Measurements from ENCODE around the gene PGBD5.

The PGBD5 gene

DNA sequence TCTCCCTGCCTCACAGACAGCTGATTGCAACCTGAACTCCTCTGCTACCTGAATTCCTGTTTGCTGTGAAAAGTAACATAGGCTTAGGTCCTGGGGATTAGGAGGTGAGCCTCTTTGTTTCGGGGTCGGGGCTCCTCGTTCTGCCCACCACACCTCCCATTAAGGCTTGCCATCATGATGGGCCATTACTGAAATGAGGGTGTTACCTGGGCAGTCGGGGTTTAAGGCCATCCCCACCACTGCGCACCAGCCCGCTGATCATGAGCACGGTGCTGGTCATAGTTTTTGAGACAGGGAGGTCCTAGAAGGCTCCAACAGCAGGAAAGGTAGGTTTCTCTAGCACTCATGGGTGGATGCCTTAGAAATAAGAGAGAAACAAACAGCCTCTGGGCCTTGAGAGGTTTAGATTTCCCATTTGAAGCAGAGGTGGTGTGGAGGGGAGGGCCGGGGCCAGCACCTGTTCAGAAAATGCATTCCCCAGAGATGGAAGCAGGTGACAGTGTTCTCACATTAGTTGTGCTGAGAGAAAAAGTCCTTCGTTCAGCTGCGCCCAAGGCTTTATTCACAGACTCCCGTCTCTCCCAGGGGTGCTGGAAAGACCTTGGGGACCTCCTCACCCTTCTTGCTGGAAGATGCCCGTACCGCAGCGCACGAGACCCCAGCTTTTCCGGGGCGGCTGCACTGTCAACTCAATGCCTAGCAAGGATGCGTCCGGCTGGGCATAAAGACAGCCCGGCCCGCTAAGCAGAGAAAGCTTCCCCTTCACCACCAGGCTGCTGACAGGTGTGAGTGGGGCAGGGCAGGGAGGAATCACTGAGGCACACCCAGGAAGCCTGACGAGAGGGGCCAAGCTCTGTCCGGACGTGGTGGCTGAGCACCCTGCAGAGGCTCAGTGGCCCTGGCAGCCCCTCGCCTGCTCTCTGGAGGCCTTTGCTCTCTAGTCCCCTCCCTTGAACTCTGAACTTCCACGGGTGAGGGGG lies 125.5 kb downstream of the PGBD5 start:
- TF ChIP-seq, protein P1, sequence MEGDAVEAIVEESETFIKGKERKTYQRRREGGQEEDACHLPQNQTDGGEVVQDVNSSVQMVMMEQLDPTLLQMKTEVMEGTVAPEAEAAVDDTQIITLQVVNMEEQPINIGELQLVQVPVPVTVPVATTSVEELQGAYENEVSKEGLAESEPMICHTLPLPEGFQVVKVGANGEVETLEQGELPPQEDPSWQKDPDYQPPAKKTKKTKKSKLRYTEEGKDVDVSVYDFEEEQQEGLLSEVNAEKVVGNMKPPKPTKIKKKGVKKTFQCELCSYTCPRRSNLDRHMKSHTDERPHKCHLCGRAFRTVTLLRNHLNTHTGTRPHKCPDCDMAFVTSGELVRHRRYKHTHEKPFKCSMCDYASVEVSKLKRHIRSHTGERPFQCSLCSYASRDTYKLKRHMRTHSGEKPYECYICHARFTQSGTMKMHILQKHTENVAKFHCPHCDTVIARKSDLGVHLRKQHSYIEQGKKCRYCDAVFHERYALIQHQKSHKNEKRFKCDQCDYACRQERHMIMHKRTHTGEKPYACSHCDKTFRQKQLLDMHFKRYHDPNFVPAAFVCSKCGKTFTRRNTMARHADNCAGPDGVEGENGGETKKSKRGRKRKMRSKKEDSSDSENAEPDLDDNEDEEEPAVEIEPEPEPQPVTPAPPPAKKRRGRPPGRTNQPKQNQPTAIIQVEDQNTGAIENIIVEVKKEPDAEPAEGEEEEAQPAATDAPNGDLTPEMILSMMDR (conservative IDR thresholded peaks at IDR 0.05; ENCODE audit: low read depth), result no peak
- no peak overlapping the region for H3K27ac ChIP-seq
- ChIA-PET CTCF (interaction anchor here (0.6 kb wide), 1 partner anchor 531 kb away, joined by 5 read pairs; no protein-coding TSS in a partner anchor), POLR2A (ENCODE audit: low non-redundant PET) (no interaction called here)
- DNase-seq (ENCODE audit: low spot score), result no peak

DNA sequence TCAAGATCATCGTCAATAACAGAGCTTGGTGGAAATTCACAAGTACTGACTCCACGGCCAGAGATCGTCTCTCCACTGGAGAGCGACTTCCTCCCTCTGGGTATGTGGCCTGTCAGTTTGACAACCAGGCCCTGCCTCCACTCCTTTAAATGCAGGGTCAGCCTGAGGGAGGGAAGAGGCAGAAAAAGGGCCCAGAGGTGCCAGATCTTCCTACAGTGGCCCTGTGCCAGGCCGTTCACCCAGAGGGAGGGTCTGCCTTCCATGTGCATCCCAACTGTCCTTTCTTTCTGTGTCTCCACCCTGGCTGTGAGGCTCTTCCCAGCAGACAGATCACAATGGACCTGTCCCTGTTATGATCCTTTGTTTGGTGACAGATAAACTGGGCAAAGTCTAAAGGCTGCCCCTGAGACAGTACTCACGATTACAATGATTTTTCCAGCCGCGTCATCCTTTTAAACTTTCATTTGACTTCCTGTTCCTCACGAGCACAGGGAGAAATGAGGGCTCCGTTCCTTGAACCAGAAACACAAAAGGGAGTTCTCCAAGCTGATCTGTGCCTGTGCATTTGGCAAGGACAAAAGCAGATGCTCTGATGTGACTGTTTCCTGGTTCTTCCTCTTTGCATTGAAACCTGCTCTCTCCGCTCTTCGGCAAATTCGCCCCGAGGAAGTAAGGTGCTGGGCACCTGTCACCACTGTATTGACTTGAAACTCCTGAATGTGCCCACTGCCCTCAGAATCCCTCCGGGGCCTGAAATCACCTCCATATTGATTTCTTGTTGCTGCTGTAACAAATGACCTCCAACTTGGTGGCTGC lies 126.7 kb downstream of the PGBD5 start:
- DNase-seq (ENCODE audit: low spot score), result no peak
- ChIA-PET POLR2A (ENCODE audit: low non-redundant PET) (no interaction called here), CTCF (no interaction called here)
- TF ChIP-seq, protein P1 (conservative IDR thresholded peaks at IDR 0.05; ENCODE audit: low read depth), result no peak
- H3K27ac ChIP-seq, result no peak overlapping the region

DNA sequence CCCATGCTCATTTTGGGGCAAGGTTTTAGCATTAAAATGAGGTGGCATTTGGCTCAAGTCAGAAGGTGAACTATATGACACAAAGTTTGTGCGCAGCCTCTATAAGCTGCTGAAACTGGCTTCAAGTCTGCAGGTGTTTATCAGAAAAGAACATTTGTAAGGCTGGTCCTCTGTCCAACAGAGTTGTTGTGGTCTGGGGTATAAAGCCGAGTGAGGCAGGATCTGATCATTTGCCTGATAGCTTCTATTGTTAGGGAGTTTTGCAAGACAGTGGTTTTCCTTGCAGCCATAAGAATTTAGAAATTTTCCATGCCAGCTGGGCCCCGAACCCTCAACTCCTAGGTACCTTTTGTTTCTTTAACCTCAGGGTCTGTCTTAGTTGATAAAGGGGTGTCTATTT lies 130.8 kb downstream of the PGBD5 start:
- TF ChIP-seq, protein P1 (conservative IDR thresholded peaks at IDR 0.05; ENCODE audit: low read depth), result no peak
- CTCF ChIA-PET, result no interaction called here

DNA sequence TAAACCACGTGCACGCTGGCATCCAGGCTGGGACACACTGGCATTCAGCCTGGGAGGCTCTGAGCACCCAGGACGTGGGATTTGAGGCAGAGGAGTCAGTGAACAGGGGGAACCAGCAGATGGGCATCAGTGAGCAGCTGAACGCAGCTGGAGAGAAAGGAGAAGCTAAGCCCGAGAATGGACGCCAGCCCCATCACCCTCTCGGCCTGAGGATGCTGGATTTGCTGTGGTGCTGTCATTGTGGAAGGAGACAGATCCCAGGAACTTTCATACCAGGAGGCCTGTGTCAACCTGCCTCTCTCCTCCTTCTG lies 132.8 kb downstream of the PGBD5 start:
- no peak for DNase-seq (ENCODE audit: low spot score)
- CTCF ChIA-PET, result interaction anchor here (0.6 to 1.1 kb wide), 2 partner anchors 12 to 349 kb away, joined by 3 to 4 read pairs; no protein-coding TSS in a partner anchor
- POLR2A ChIA-PET (ENCODE audit: low non-redundant PET), result no interaction called here
- TF ChIP-seq, protein P1 (conservative IDR thresholded peaks at IDR 0.05; ENCODE audit: low read depth), result no peak
- no peak overlapping the region for H3K27ac ChIP-seq

More for the DNA sequence above, 130.8 kb downstream of the PGBD5 start:
- POLR2A ChIA-PET (ENCODE audit: low non-redundant PET), result no interaction called here
- H3K27ac ChIP-seq, result no peak overlapping the region
- DNase-seq (ENCODE audit: low spot score), result no peak

DNA sequence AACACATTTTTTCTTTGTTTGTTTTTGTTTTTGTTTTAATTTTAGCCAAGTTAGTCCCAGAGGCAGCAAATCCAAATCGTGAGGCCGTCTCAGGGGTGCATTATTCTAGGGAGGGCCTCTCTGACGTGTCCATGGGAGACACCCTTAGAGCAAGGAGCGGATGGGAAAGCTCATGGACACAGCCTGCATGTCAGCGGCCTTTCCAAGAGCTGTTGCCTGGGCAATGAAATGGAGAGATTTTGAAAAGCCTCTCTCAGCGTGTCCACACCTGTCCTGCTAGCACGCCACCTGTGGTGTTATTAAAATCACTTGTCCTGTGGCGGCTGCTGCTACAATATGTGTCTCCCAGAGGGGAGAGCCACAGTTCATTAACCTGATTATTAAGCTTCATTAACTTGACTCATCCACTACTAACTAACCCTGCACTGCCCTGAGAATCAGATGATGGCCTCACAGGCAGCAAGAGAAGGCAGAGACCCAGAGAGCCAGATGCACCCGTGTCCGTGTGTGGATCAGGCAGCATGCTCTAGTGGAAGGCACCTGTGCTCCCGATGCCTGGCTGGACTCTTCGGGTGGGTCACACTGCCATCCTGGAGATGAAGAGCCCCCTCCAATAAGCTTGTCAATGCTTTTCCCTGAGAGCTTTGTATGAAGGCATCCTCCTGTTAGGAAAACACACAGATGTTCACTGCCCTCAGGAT lies 133.3 kb downstream of the PGBD5 start:
- TF ChIP-seq, protein P1 (conservative IDR thresholded peaks at IDR 0.05; ENCODE audit: low read depth), result no peak
- CTCF ChIA-PET, result interaction anchor here (0.6 to 1.1 kb wide), 2 partner anchors 12 to 349 kb away, joined by 3 to 4 read pairs; no protein-coding TSS in a partner anchor
- no peak for DNase-seq (ENCODE audit: low spot score)
- no peak overlapping the region for H3K27ac ChIP-seq
- POLR2A ChIA-PET (ENCODE audit: low non-redundant PET), result no interaction called here
